H1 (cell line): ENCODE data around the gene CTIF. TPM values are rescaled to one million over a fixed set of nuclear protein-coding genes. Genes with fewer than 3 reads are reported as not detected.
A peak's percentile ranks its signal among the peaks of the same experiment; 100 is the strongest.

Experiments
- CTCF ChIA-PET: fragments of 300-600 bp; sonication (Branson Sonifier 250); formaldehyde crosslinking; loops from one replicate; lab custom pipeline; 2021; ENCODE audit not compliant: partially characterized antibody; lab: Charles Lee
- POLR2A ChIA-PET: fragments of 300-600 bp; sonication (Branson Sonifier 250); formaldehyde crosslinking; loops from one replicate; lab custom pipeline; 2021; ENCODE audit warnings: inconsistent platforms; ENCODE audit not compliant: partially characterized antibody; lab: Charles Lee
- DNase-seq, 2 experiments: peaks; one replicate each; pipeline versions ENCODE4 v3.0.0 to v3.0.0-alpha.2; 2010 to 2022; ENCODE audit warnings: low spot score in 2 of 2, low read depth in 1 of 2, mixed read lengths in 1 of 2
- FAIRE-seq: peaks from 2 replicates; lab custom pipeline; 2011; peaks lifted over from hg19 to GRCh38; lab: Jason Lieb, UNC
- H2AFZ ChIP-seq: 2 replicates; pipeline ENCODE4 v1.8.1; 2012; ENCODE audit warnings: low read length, inconsistent platforms
- H2AK5ac ChIP-seq: 2 replicates; pipeline ENCODE4 v1.6.1; 2013; ENCODE audit warnings: low read depth, low read length
- H2BK120ac ChIP-seq: replicated peaks from 2 replicates; pipeline ENCODE3; 2013; ENCODE audit warnings: low read depth, low read length, inconsistent platforms
- H2BK12ac ChIP-seq: 2 replicates; pipeline ENCODE4 v1.6.1; 2013; ENCODE audit warnings: low read depth, low read length
- H2BK15ac ChIP-seq: 2 replicates; pipeline ENCODE4 v1.6.1; 2013; ENCODE audit warnings: low read length
- H2BK20ac ChIP-seq: 2 replicates; pipeline ENCODE4 v1.6.1; 2013; ENCODE audit warnings: low read length
- H2BK5ac ChIP-seq: 2 replicates; pipeline ENCODE4 v1.6.1; 2013; ENCODE audit warnings: low read depth, low read length
- H3K14ac ChIP-seq: 2 replicates; pipeline ENCODE4 v1.6.1; 2013; ENCODE audit warnings: inconsistent platforms; ENCODE audit not compliant: insufficient read length
- H3K18ac ChIP-seq: 2 replicates; pipeline ENCODE4 v1.6.1; 2013; ENCODE audit warnings: low read length; ENCODE audit errors: extremely low read depth
- H3K23ac ChIP-seq: 2 replicates; pipeline ENCODE4 v1.6.1; 2013; ENCODE audit warnings: inconsistent platforms; ENCODE audit not compliant: insufficient read length
- H3K23me2 ChIP-seq: 2 replicates; pipeline ENCODE4 v1.6.1; 2013; ENCODE audit warnings: low read depth, low read length
- H3K27ac ChIP-seq: 2 replicates; pipeline ENCODE4 v1.6.1; 2011; ENCODE audit warnings: low read depth, low read length, inconsistent platforms
- H3K27me3 ChIP-seq, 4 experiments: replicated peaks in 1 of 4; 1 replicate in 1 of 4; 2 replicates in 3 of 4; pipeline versions ENCODE4 v1.6.1 to v1.8.1; 2011 to 2013; ENCODE audit warnings: low read length in 3 of 4, mild to moderate bottlenecking in 3 of 4, inconsistent platforms in 2 of 4, mixed read lengths in 2 of 4, moderate library complexity in 1 of 4; ENCODE audit not compliant: control insufficient read depth in 3 of 4, insufficient read depth in 3 of 4; ENCODE audit errors: extremely low read depth in 1 of 4
- H3K36me3 ChIP-seq, 4 experiments: 2 replicates each; pipeline versions ENCODE4 v1.6.1 to v1.8.1; 2011 to 2013; ENCODE audit warnings: mild to moderate bottlenecking in 4 of 4, low read length in 3 of 4, moderate library complexity in 2 of 4, control low read depth in 1 of 4, inconsistent platforms in 1 of 4; ENCODE audit not compliant: insufficient read depth in 4 of 4, control insufficient read depth in 2 of 4
- H3K4ac ChIP-seq: replicated peaks from 2 replicates; pipeline ENCODE3; 2013; ENCODE audit warnings: low read length, low read depth, mixed read lengths, inconsistent platforms; ENCODE audit not compliant: insufficient read length
- H3K4me1 ChIP-seq, 4 experiments: replicated peaks in 1 of 4; 1 replicate in 1 of 4; 2 replicates in 3 of 4; pipeline versions ENCODE4 v1.6.1 to v1.8.1; 2011 to 2013; ENCODE audit warnings: low read length in 3 of 4, inconsistent platforms in 2 of 4, mixed read lengths in 1 of 4; ENCODE audit not compliant: insufficient read depth in 4 of 4, control insufficient read depth in 3 of 4
- H3K4me2 ChIP-seq, 2 experiments: 2 replicates each; pipeline versions ENCODE4 v1.6.1 to v1.8.1; 2011 to 2013; ENCODE audit warnings: low read depth in 2 of 2, low read length in 2 of 2, control low read depth in 1 of 2, inconsistent platforms in 1 of 2, mild to moderate bottlenecking in 1 of 2; ENCODE audit not compliant: insufficient read depth in 1 of 2
- H3K4me3 ChIP-seq, 4 experiments: fragments of 200-600, 300-600 bp in 1 of 4; sonication (generic), shearing (Covaris generic), sonication (Bioruptor Twin) in 1 of 4; 2 replicates each; pipeline versions ENCODE4 v1.5.1 to v1.8.1; 2011 to 2016; ENCODE audit warnings: low read length in 4 of 4, low read depth in 3 of 4, control low read depth in 2 of 4, inconsistent platforms in 2 of 4, mild to moderate bottlenecking in 2 of 4, mixed read lengths in 1 of 4, moderate library complexity in 1 of 4; ENCODE audit not compliant: insufficient read depth in 2 of 4; ENCODE audit errors: extremely low read depth in 1 of 4
- H3K56ac ChIP-seq: replicated peaks from 2 replicates; pipeline ENCODE3; 2013; ENCODE audit warnings: low read depth, mild to moderate bottlenecking, mixed read lengths, low read length, inconsistent platforms; ENCODE audit not compliant: insufficient read length
- H3K79me1 ChIP-seq: 2 replicates; pipeline ENCODE4 v1.6.1; 2013; ENCODE audit warnings: low read depth, low read length, control low read depth
- H3K79me2 ChIP-seq, 2 experiments: 2 replicates each; pipeline versions ENCODE4 v1.6.1 to v1.8.1; 2012 to 2013; ENCODE audit warnings: low read length in 2 of 2, mild to moderate bottlenecking in 2 of 2, inconsistent platforms in 1 of 2; ENCODE audit not compliant: insufficient read depth in 2 of 2, control insufficient read depth in 1 of 2
- H3K9ac ChIP-seq, 4 experiments: replicated peaks in 1 of 4; 1 replicate in 1 of 4; 2 replicates in 3 of 4; pipeline versions ENCODE4 v1.6.1 to v1.8.1; 2011 to 2013; ENCODE audit warnings: low read depth in 3 of 4, low read length in 3 of 4, control low read depth in 2 of 4, mild to moderate bottlenecking in 2 of 4, moderate library complexity in 2 of 4, inconsistent platforms in 1 of 4; ENCODE audit errors: extremely low read depth in 1 of 4
- H3K9me3 ChIP-seq, 2 experiments: 2 replicates each; pipeline versions ENCODE4 v1.6.1 to v1.8.1; 2012 to 2013; ENCODE audit warnings: mild to moderate bottlenecking in 2 of 2, moderate library complexity in 2 of 2, control low read depth in 1 of 2, inconsistent platforms in 1 of 2, low read depth in 1 of 2, low read length in 1 of 2, mixed read lengths in 1 of 2; ENCODE audit not compliant: insufficient read depth in 2 of 2
- H4K20me1 ChIP-seq, 2 experiments: replicated peaks in 1 of 2; 2 replicates each; pipeline versions ENCODE3 to v1.8.1; 2011 to 2013; ENCODE audit warnings: inconsistent platforms in 2 of 2, low read length in 2 of 2, mild to moderate bottlenecking in 1 of 2; ENCODE audit not compliant: insufficient read depth in 2 of 2, control insufficient read depth in 1 of 2
- H4K5ac ChIP-seq: 2 replicates; pipeline ENCODE4 v1.6.1; 2013; ENCODE audit warnings: low read length, low read depth, mixed read lengths, inconsistent platforms; ENCODE audit not compliant: insufficient read length
- H4K8ac ChIP-seq: 2 replicates; pipeline ENCODE4 v1.8.0; 2013; ENCODE audit warnings: mild to moderate bottlenecking, moderate library complexity, low read length, inconsistent platforms; ENCODE audit not compliant: insufficient read depth; ENCODE audit errors: extremely low read depth
- H4K91ac ChIP-seq: replicated peaks from 2 replicates; pipeline ENCODE3; 2013; ENCODE audit warnings: low read length, mixed read lengths, inconsistent platforms; ENCODE audit not compliant: insufficient read length
- BACH1 ChIP-seq: IDR thresholded peaks from 2 replicates; pipeline ENCODE4 v1.6.1; 2012; ENCODE audit warnings: low read length, improper control_type of control experiment
- CBX5 ChIP-seq: fragments of 300-800, 300-1000 bp; sonication (generic); IDR thresholded peaks from 2 replicates; pipeline ENCODE4 v1.7.1; 2016; ENCODE audit warnings: antibody characterized with exemption, low read length, low read depth
- HDAC6 ChIP-seq: IDR thresholded peaks from one replicate; pipeline ENCODE4 v1.7.1; 2012; ENCODE audit warnings: low read depth, mild to moderate bottlenecking, inconsistent platforms, low read length, moderate library complexity
- NANOG ChIP-seq: IDR thresholded peaks from 2 replicates; pipeline ENCODE4 v1.6.1; 2011; ENCODE audit warnings: low read length, low read depth, mild to moderate bottlenecking, inconsistent platforms; ENCODE audit not compliant: insufficient read depth, poor library complexity, severe bottlenecking
- NRF1 ChIP-seq: IDR thresholded peaks from 2 replicates; pipeline ENCODE4 v1.6.1; 2011; ENCODE audit warnings: mild to moderate bottlenecking, low read depth, low read length, improper control_type of control experiment
- POLR2A ChIP-seq, 2 experiments: IDR thresholded peaks; 1 replicate in 1 of 2; 2 replicates in 1 of 2; pipeline ENCODE4 v1.6.1; 2011; ENCODE audit warnings: low read depth in 2 of 2, low read length in 2 of 2, mild to moderate bottlenecking in 2 of 2; ENCODE audit errors: control extremely low read depth in 1 of 2
- RAD21 ChIP-seq, 2 experiments: IDR thresholded peaks in 1 of 2; conservative IDR thresholded peaks in 1 of 2; 2 replicates each; pipeline ENCODE4 v1.6.1; 2011; ENCODE audit warnings: low read depth in 2 of 2, low read length in 2 of 2, improper control_type of control experiment in 1 of 2, inconsistent platforms in 1 of 2, mild to moderate bottlenecking in 1 of 2, moderate library complexity in 1 of 2
- RFX5 ChIP-seq: IDR thresholded peaks from 2 replicates; pipeline ENCODE4 v1.6.1; 2011; ENCODE audit warnings: low read depth, low read length, improper control_type of control experiment, borderline replicate concordance
- SP4 ChIP-seq: IDR thresholded peaks from 2 replicates; pipeline ENCODE4 v1.6.1; 2012; ENCODE audit warnings: low read length, inconsistent platforms
- TAF7 ChIP-seq: optimal IDR thresholded peaks from 2 replicates; pipeline ENCODE3; 2011; ENCODE audit warnings: low read depth, mild to moderate bottlenecking, inconsistent platforms, low read length, moderate library complexity, borderline replicate concordance
- WGBS, 2 experiments: shearing (Covaris generic) in 1 of 2; methylation state at CpG; one replicate each; pipeline versions ENCODE4 v1.1.6 to v1.1.7; 2013 to 2015; ENCODE audit warnings: low lambda C conversion rate in 2 of 2, mixed read lengths in 2 of 2, inconsistent platforms in 1 of 2, low coverage in 1 of 2, missing lambda C conversion rate in 1 of 2; ENCODE audit not compliant: insufficient replicate concordance in 2 of 2, insufficient coverage in 1 of 2, insufficient read length in 1 of 2; ENCODE audit errors: extremely low coverage in 1 of 2, missing lambda C conversion rate in 1 of 2; 5-methylcytosine and 5-hydroxymethylcytosine counted together
- polyA plus RNA-seq, 7 experiments: library from polyadenylated mRNA; depleted of rRNA in 3 of 7; stranded (reverse) in 5 of 7; unstranded in 2 of 7; fragments of >200 nt in 5 of 7; fragments of 200-250 nt in 2 of 7; gene quantifications; 1 replicate in 5 of 7; 2 replicates in 1 of 7; 4 replicates in 1 of 7; pipeline versions ENCODE4 v1.2.1 to v1.2.3, GENCODE V29; 2011 to 2013; ENCODE audit warnings: missing spikeins in 2 of 7, mixed read lengths in 2 of 7
- total RNA-seq: library from RNA; stranded (reverse); fragmentation: NEBNext Ultra II Directional; extraction: Animal tissue kit (Norgen Biotek cat#: 25700); gene quantifications from 2 replicates; pipeline ENCODE4 v1.2.1, GENCODE V29; 2021

Gene CTIF
- total and polyA plus RNA-seq, 2 of the 8 experiments (the other 6 are each of a cell fraction or from before 2014, with no cell fraction given) = 9.0 to 17.8 TPM

- Histone ChIP-seq H3K79me2 (0 out of 4 replicates have a peak, but pooled peaks cover 0 to 2% of the 10 kb centered on the region in 2 experiments), H4K20me1 (peaks cover 3 to 4% of the 10 kb centered on the region in 2 experiments)
- 74% methylated on average over 5 of the region's 5 CpGs; no CpG with 5 or more reads in 1 of the 2 experiments for WGBS, 2 experiments
Measured at GRCh38 chr18:48597110-48597509, 58.3 kb downstream of the CTIF start.

More at GRCh38 chr18:48597110-48597509, 58.3 kb downstream of the CTIF start:
- Histone ChIP-seq H2AFZ (no peak overlapping the region), H4K91ac (no peak overlapping the region), H2AK5ac (no peak overlapping the region), H4K8ac (no peak overlapping the region), H3K4me1 (peaks cover 0 to 5% (median 4%) of the 10 kb centered on the region in 4 experiments; a peak in 2 of 7 replicates), H3K4me3 (no peak overlapping the region), H2BK12ac (no peak overlapping the region), H3K27ac (no peak overlapping the region), H3K79me1 (peaks cover 3% of the 10 kb centered on the region; the same call in 1 of the 2 replicates), H4K5ac (no peak overlapping the region), H3K4me2 (no peak overlapping the region), H3K23me2 (no peaks in the 10 kb centered on the region), H3K27me3 (no peaks in the 10 kb centered on the region), H3K23ac (no peak overlapping the region), H3K14ac (no peak overlapping the region), H3K4ac (no peak overlapping the region), H3K18ac (no peak overlapping the region), H2BK5ac (no peak overlapping the region), H3K56ac (no peak overlapping the region), H3K9ac (no peak overlapping the region), H3K36me3 (no peaks in the 10 kb centered on the region), H2BK20ac (0 out of 2 replicates have a peak overlapping the region, but pooled peaks have one; percentile 72), H2BK120ac (no peak overlapping the region), H3K9me3 (no peaks in the 10 kb centered on the region), H2BK15ac (no peak overlapping the region)
- ChIA-PET POLR2A (no interaction called here), CTCF (interaction anchor here (0.6 to 4.9 kb wide), 4 partner anchors 23 to 451 kb away, joined by 3 to 22 read pairs (median 6); no protein-coding TSS in a partner anchor)
- DNase-seq (no peak), FAIRE-seq (no peak)
- no peak for TF ChIP-seq POLR2A (IDR thresholded peaks at IDR 0.05; ENCODE audit: control extremely low read depth in 1 of 2, low read depth in 2 of 2, low read length in 2 of 2)
- TF ChIP-seq CBX5 = no peak
- TF ChIP-seq RFX5 = no peak
- no peak for TF ChIP-seq TAF7
- no peak for TF ChIP-seq NANOG
- no peak for TF ChIP-seq RAD21 (IDR thresholded peaks at IDR 0.05 in 1 of 2, conservative IDR thresholded peaks at IDR 0.05 in 1 of 2; ENCODE audit: low read depth in 2 of 2, low read length in 2 of 2)
- no peak for TF ChIP-seq BACH1
- TF ChIP-seq NRF1 = no peak
- TF ChIP-seq HDAC6 = no peak
- TF ChIP-seq SP4 = no peak
